HepG2 (cell line): ENCODE measurements around the gene MAPK9. TPM values are rescaled to one million over a fixed set of nuclear protein-coding genes. Genes with fewer than 3 reads are reported as not detected.

ENCODE experiments used
- ATAC-seq: fragments of 200-7000 bp; cut with Tn5 transposase; 3 replicates; pipeline ENCODE4 v1.9.1; 2020; ENCODE audit warnings: mild to moderate bottlenecking, moderate library complexity
- BruUV-seq: library from RNA; stranded (reverse); fragments of 400-500 nt; replicated peaks from 2 replicates; lab custom pipeline; 2021; lab: Mats Ljungman, UMichigan
- CTCF ChIA-PET: fragments of 300-600 bp; formaldehyde crosslinking; extraction: SDS; loops from one replicate; lab custom pipeline; 2021; ENCODE audit warnings: low total read pairs, inconsistent platforms, low intra/inter-chr PET ratio; lab: Yijun Ruan, JAX
- POLR2A ChIA-PET: fragments of 350-600 bp; sonication (Branson Sonifier 250); formaldehyde crosslinking; loops from one replicate; lab custom pipeline; 2020; ENCODE audit warnings: antibody characterized with exemption, inconsistent platforms; lab: Yijun Ruan, JAX
- DNase-seq: peaks from one replicate; pipeline ENCODE4 v3.0.0-alpha.2; 2015; ENCODE audit warnings: low spot score
- FAIRE-seq: peaks from 3 replicates; lab custom pipeline; 2011; peaks lifted over from hg19 to GRCh38; lab: Jason Lieb, UNC
- H2AFZ ChIP-seq: one replicate; pipeline ENCODE4 v1.6.1; 2011; ENCODE audit warnings: low read length, inconsistent platforms
- H3K27ac ChIP-seq: fragments of 300-600 bp; 3 replicates; pipeline ENCODE4 v1.8.0; 2011; ENCODE audit warnings: mixed run types, mild to moderate bottlenecking, mixed read lengths, low read length, inconsistent platforms; ENCODE audit not compliant: insufficient read depth; ENCODE audit errors: extremely low read length
- H3K27me3 ChIP-seq, 2 experiments: fragments of 200-600 bp in 1 of 2; 2 replicates in 1 of 2; 3 replicates in 1 of 2; pipeline versions ENCODE4 v1.6.0 to v1.8.0; 2011; ENCODE audit warnings: low read length in 2 of 2, mild to moderate bottlenecking in 2 of 2, moderate library complexity in 2 of 2, inconsistent platforms in 1 of 2; ENCODE audit not compliant: insufficient read depth in 2 of 2, control insufficient read depth in 1 of 2
- H3K36me3 ChIP-seq, 2 experiments: fragments of 200-600 bp in 1 of 2; replicated peaks in 1 of 2; 2 replicates in 1 of 2; 3 replicates in 1 of 2; pipeline versions ENCODE4 v1.5.1 to v1.8.0; 2011; ENCODE audit warnings: low read length in 2 of 2, inconsistent platforms in 1 of 2; ENCODE audit not compliant: insufficient read depth in 2 of 2, control insufficient read depth in 1 of 2
- H3K4me1 ChIP-seq: 2 replicates; pipeline ENCODE4 v1.5.1; 2012; ENCODE audit warnings: low read length, inconsistent platforms; ENCODE audit not compliant: insufficient read depth
- H3K4me2 ChIP-seq: 2 replicates; pipeline ENCODE4 v1.6.0; 2011; ENCODE audit warnings: low read depth, low read length, inconsistent platforms
- H3K4me3 ChIP-seq, 3 experiments: fragments of 200-600 bp in 1 of 3; sonication (generic), shearing (Covaris generic) in 1 of 3; replicated peaks in 1 of 3; 2 replicates each; pipeline ENCODE4 v1.5.1; 2011 to 2016; ENCODE audit warnings: low read length in 3 of 3, inconsistent platforms in 2 of 3, low read depth in 2 of 3, mild to moderate bottlenecking in 2 of 3, control low read depth in 1 of 3, mixed read lengths in 1 of 3; ENCODE audit not compliant: insufficient read depth in 1 of 3
- H3K79me2 ChIP-seq: one replicate; pipeline ENCODE4 v1.6.1; 2011; ENCODE audit warnings: low read length, inconsistent platforms; ENCODE audit not compliant: insufficient read depth
- H3K9ac ChIP-seq: 2 replicates; pipeline ENCODE4 v1.6.0; 2011; ENCODE audit warnings: mild to moderate bottlenecking, low read depth, low read length, inconsistent platforms; ENCODE audit not compliant: insufficient read depth
- H3K9me3 ChIP-seq: 2 replicates; pipeline ENCODE4 v1.5.1; 2012; ENCODE audit warnings: mild to moderate bottlenecking, low read length
- H4K20me1 ChIP-seq: 2 replicates; pipeline ENCODE4 v1.6.0; 2011; ENCODE audit warnings: inconsistent platforms, mild to moderate bottlenecking, low read length, moderate library complexity; ENCODE audit not compliant: insufficient read depth
- CHD2 ChIP-seq: IDR thresholded peaks from 2 replicates; pipeline ENCODE4 v1.6.1; 2011; ENCODE audit warnings: low read depth, low read length, improper control_type of control experiment
- JUND ChIP-seq: sonication (generic); formaldehyde crosslinking; IDR thresholded peaks from 2 replicates; pipeline ENCODE4 v1.8.0; 2022; ENCODE audit warnings: mild to moderate bottlenecking, missing genetic modification reagents
- MYNN ChIP-seq: sonication (generic); formaldehyde crosslinking; IDR thresholded peaks from 2 replicates; pipeline ENCODE4 v1.4.0; 2020; ENCODE audit warnings: mild to moderate bottlenecking, low read depth, missing genetic modification reagents
- NFYB ChIP-seq: sonication (generic); formaldehyde crosslinking; IDR thresholded peaks from 2 replicates; pipeline ENCODE4 v1.4.0; 2020; ENCODE audit warnings: missing genetic modification reagents
- PAWR ChIP-seq: sonication (generic); formaldehyde crosslinking; IDR thresholded peaks from 2 replicates; pipeline ENCODE4 v1.4.0; 2020; ENCODE audit warnings: missing genetic modification reagents, mild to moderate bottlenecking, borderline replicate concordance
- PHF21A ChIP-seq: sonication (generic); formaldehyde crosslinking; IDR thresholded peaks from 2 replicates; pipeline ENCODE4 v1.5.0; 2020; ENCODE audit warnings: mild to moderate bottlenecking, missing genetic modification reagents
- TEAD2 ChIP-seq: sonication (generic); formaldehyde crosslinking; IDR thresholded peaks from 2 replicates; pipeline ENCODE4 v1.9.0; 2021; ENCODE audit warnings: missing genetic modification reagents
- ZBTB20 ChIP-seq: sonication (generic); formaldehyde crosslinking; IDR thresholded peaks from 2 replicates; pipeline ENCODE4 v1.8.1; 2023; ENCODE audit warnings: missing genetic modification reagents, low read depth, mild to moderate bottlenecking, borderline replicate concordance
- ZNF251 ChIP-seq: sonication (generic); formaldehyde crosslinking; IDR thresholded peaks from 2 replicates; pipeline ENCODE4 v1.9.0; 2021; ENCODE audit warnings: mild to moderate bottlenecking, missing genetic modification reagents
- ZNF557 ChIP-seq: sonication (generic); formaldehyde crosslinking; IDR thresholded peaks from 2 replicates; pipeline ENCODE4 v1.4.0; 2020; ENCODE audit warnings: missing genetic modification reagents
- ZNF674 ChIP-seq: sonication (generic); formaldehyde crosslinking; IDR thresholded peaks from 2 replicates; pipeline ENCODE4 v1.5.0; 2020; ENCODE audit warnings: low read depth, mild to moderate bottlenecking, missing genetic modification reagents
- WGBS: methylation state at CpG from one replicate; pipeline ENCODE4 v1.1.6; 2017; ENCODE audit warnings: low lambda C conversion rate; 5-methylcytosine and 5-hydroxymethylcytosine counted together
- in situ Hi-C: cut with HindIII; loops from 2 replicates; pipeline ENCODE4 v1.10.0; 2017; ENCODE audit warnings: low pct_unique_long_range_greater_than_20kb; ENCODE audit not compliant: extremely low pct_ligation_motif_present
- intact Hi-C: fragments of 100-400 bp; cut with micrococcal nuclease; formaldehyde crosslinking; loops from one replicate; pipeline ENCODE4 v1.10.0; 2022; ENCODE audit not compliant: unreplicated experiment
- polyA plus RNA-seq, 8 experiments: library from polyadenylated mRNA; depleted of rRNA in 3 of 8; stranded (reverse) in 7 of 8; unstranded in 1 of 8; fragments of >200 nt; fragmentation: Illumina TruSeq in 4 of 8; extraction: Trizol in 4 of 8; gene quantifications; 2 replicates each; pipeline versions ENCODE4 v1.2.1 to v1.2.3, GENCODE V29; 2011 to 2016; ENCODE audit warnings: low read depth in 4 of 8, missing spikeins in 1 of 8, mixed read lengths in 1 of 8; ENCODE audit not compliant: insufficient read depth in 1 of 8
- total RNA-seq, 5 experiments: library from RNA; depleted of rRNA; stranded (reverse); fragments of >200 nt; fragmentation: Illumina TruSeq; extraction: Trizol; gene quantifications; 2 replicates each; pipeline ENCODE4 v1.2.3, GENCODE V29; 2016; ENCODE audit warnings: low read depth in 1 of 5
- TF ChIP-seq, protein P1 (sequence below): IDR thresholded peaks from 2 replicates; pipeline ENCODE4 v1.6.1; 2016
- TF ChIP-seq, protein P2 (sequence below): sonication (generic); formaldehyde crosslinking; IDR thresholded peaks from 2 replicates; pipeline ENCODE4 v1.8.0; 2022; ENCODE audit warnings: mild to moderate bottlenecking, missing genetic modification reagents, borderline replicate concordance
- TF ChIP-seq, protein P3 (sequence below), 2 experiments: IDR thresholded peaks; 2 replicates each; pipeline ENCODE4 v1.6.1; 2011 to 2012; ENCODE audit warnings: low read length in 2 of 2, borderline replicate concordance in 1 of 2, low read depth in 1 of 2, mild to moderate bottlenecking in 1 of 2, moderate library complexity in 1 of 2

MAPK9 gene
- total and polyA plus RNA-seq, 2 of the 13 experiments (the other 11 are each of a cell fraction or from before 2014, with no cell fraction given): 30.1 to 56.1 TPM

DNA sequence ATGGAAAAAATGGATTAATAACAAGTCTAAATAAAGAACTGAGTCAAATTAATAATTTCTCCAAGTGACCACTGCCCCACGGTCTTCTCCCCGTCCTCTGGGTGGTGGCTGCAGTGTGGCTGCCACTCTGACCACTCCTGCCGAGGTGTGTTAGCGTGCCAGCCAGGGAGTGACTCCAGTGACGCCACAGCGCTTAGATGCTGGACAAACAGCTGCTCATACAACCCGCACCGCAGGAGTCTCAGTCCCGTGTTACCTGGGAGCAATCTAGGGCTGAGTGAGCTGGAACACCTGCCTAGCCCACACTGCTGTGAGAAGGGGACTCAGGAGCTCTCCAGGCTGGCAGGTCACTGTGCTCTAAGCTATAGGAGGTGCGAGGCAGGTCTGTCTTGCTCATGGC lies 10.2 kb downstream of the MAPK9 start:
- BruUV-seq: no TSS peak
- POLR2A ChIA-PET: no interaction called here

More for the DNA sequence above, 10.2 kb downstream of the MAPK9 start:
- H2AFZ ChIP-seq: no peak overlapping the region
- no peak overlapping the region for H3K9ac ChIP-seq
- ATAC-seq (no peak), DNase-seq (no peak), FAIRE-seq (no peak)
- H3K4me3 ChIP-seq: no peak overlapping the region
- peaks cover 9 to 56% of the 10 kb centered on the region in 2 experiments for H3K36me3 ChIP-seq
- no peak overlapping the region for H3K27ac ChIP-seq
- H3K79me2 ChIP-seq: peaks cover 11% of the 10 kb centered on the region
- H4K20me1 ChIP-seq: no peaks in the 10 kb centered on the region
- H3K4me1 ChIP-seq: peaks cover under 1% of the 10 kb centered on the region; the same call in 1 of the 2 replicates
- H3K27me3 ChIP-seq: no peaks in the 10 kb centered on the region
- WGBS: 97% methylated on average over 10 of the region's 10 CpGs
- CTCF ChIA-PET: no interaction called here
- H3K9me3 ChIP-seq: no peaks in the 10 kb centered on the region
- no peak overlapping the region for H3K4me2 ChIP-seq
- intact Hi-C loops (no loop called here), in situ Hi-C loops (no loop called here)
- TF ChIP-seq PHF21A (CRISPR knock-in tag) (no peak), NFYB (CRISPR knock-in tag) (no peak), ZNF251 (CRISPR knock-in tag) (no peak), CHD2 (no peak), PAWR (CRISPR knock-in tag) (no peak), TEAD2 (CRISPR knock-in tag) (no peak), MYNN (CRISPR knock-in tag) (no peak), ZNF557 (CRISPR knock-in tag) (no peak), ZNF674 (CRISPR knock-in tag) (no peak), ZBTB20 (CRISPR knock-in tag) (no peak), JUND (CRISPR knock-in tag) (no peak)
- TF ChIP-seq, protein P1, sequence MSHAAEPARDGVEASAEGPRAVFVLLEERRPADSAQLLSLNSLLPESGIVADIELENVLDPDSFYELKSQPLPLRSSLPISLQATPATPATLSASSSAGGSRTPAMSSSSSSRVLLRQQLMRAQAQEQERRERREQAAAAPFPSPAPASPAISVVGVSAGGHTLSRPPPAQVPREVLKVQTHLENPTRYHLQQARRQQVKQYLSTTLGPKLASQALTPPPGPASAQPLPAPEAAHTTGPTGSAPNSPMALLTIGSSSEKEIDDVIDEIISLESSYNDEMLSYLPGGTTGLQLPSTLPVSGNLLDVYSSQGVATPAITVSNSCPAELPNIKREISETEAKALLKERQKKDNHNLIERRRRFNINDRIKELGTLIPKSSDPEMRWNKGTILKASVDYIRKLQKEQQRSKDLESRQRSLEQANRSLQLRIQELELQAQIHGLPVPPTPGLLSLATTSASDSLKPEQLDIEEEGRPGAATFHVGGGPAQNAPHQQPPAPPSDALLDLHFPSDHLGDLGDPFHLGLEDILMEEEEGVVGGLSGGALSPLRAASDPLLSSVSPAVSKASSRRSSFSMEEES (CRISPR knock-in tag): no peak
- TF ChIP-seq, protein P2, sequence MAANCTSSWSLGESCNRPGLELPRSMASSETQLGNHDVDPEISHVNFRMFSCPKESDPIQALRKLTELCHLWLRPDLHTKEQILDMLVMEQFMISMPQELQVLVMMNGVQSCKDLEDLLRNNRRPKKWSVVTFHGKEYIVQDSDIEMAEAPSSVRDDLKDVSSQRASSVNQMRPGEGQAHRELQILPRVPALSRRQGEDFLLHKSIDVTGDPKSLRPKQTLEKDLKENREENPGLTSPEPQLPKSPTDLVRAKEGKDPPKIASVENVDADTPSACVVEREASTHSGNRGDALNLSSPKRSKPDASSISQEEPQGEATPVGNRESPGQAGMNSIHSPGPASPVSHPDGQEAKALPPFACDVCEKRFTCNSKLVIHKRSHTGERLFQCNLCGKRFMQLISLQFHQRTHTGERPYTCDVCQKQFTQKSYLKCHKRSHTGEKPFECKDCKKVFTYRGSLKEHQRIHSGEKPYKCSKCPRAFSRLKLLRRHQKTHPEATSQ: no peak
- TF ChIP-seq, protein P3, sequence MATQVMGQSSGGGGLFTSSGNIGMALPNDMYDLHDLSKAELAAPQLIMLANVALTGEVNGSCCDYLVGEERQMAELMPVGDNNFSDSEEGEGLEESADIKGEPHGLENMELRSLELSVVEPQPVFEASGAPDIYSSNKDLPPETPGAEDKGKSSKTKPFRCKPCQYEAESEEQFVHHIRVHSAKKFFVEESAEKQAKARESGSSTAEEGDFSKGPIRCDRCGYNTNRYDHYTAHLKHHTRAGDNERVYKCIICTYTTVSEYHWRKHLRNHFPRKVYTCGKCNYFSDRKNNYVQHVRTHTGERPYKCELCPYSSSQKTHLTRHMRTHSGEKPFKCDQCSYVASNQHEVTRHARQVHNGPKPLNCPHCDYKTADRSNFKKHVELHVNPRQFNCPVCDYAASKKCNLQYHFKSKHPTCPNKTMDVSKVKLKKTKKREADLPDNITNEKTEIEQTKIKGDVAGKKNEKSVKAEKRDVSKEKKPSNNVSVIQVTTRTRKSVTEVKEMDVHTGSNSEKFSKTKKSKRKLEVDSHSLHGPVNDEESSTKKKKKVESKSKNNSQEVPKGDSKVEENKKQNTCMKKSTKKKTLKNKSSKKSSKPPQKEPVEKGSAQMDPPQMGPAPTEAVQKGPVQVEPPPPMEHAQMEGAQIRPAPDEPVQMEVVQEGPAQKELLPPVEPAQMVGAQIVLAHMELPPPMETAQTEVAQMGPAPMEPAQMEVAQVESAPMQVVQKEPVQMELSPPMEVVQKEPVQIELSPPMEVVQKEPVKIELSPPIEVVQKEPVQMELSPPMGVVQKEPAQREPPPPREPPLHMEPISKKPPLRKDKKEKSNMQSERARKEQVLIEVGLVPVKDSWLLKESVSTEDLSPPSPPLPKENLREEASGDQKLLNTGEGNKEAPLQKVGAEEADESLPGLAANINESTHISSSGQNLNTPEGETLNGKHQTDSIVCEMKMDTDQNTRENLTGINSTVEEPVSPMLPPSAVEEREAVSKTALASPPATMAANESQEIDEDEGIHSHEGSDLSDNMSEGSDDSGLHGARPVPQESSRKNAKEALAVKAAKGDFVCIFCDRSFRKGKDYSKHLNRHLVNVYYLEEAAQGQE (IDR thresholded peaks at IDR 0.05; ENCODE audit: borderline replicate concordance in 1 of 2, low read depth in 1 of 2, low read length in 2 of 2): no peak
